T-helper 1 cell treated with Interleukin-12 subunit alpha and Interleukin-12 subunit beta and Interleukin-4 antibody, amounts not matched to agents 30 μg/mL and 1 μg/mL, for 36 hours (primary cell): ENCODE measurements around the gene PTGER1.

ENCODE experiments used
- H3K27ac Mint-ChIP-seq: one replicate; pipeline ENCODE4 v1.8.0; 2021; ENCODE audit warnings: mild to moderate bottlenecking, mixed read lengths
- H3K27me3 Mint-ChIP-seq: one replicate; pipeline ENCODE4 v1.8.0; 2021; ENCODE audit warnings: low read depth, mixed read lengths
- H3K36me3 Mint-ChIP-seq: one replicate; pipeline ENCODE4 v1.8.0; 2021; ENCODE audit warnings: low read depth, mixed read lengths
- H3K4me1 Mint-ChIP-seq: one replicate; pipeline ENCODE4 v1.8.0; 2021; ENCODE audit warnings: low read depth, mixed read lengths
- H3K4me3 Mint-ChIP-seq: one replicate; pipeline ENCODE4 v1.8.0; 2021; ENCODE audit warnings: mild to moderate bottlenecking, moderate library complexity, mixed read lengths
- H3K9me3 Mint-ChIP-seq: one replicate; pipeline ENCODE4 v1.8.0; 2021; ENCODE audit warnings: mixed read lengths

The PTGER1 gene

DNA sequence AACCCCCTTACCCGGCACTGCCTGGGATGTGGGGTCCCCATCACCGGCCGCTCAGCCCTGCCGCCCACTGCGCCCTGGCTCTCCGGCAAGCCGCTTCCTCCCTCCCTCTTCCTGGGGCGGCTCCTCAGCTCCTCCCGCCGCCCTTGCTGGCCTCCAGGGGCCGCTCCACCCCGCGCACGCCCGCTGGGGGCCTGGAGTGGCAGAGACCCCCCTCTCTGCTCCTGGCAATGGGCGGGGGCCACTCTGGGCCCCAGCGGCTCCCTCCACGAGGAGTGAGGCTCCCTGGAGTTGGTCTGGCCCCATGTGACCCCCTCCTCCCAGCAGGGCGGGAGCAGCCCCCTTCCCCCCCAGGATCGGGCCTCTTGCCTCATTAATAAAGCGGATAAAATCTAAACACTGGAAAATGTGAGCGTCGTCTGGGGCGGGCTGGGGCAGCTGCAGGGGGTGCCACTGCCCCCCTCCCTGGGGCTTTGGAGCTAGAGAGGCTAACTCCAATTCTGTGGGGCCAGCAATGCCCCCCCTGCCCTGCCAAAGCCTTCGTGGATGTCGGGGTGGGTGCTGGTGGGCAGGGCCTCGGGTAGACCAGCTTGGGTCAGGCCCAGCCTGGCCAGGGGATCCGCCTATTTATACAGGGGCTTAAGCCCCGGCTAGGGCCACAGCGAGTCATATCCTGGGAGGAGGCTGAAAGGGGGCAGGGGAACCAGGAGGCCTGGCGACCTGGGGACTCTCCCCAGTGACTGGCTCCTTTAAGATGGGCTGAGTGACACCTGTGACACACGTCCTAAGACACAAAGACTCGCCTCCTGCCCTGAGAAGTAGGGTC lies at the start of gene PTGER1:
TSS of gene PTGER1 (minus strand) at position 104 of the 823 bp plus-strand sequence. CDS start 1,034 bp downstream, outside the sequence.
- H3K36me3 Mint-ChIP-seq, result peaks cover 9% of the 10 kb centered on the region
- H3K27ac Mint-ChIP-seq, result peak within 1 kb of the TSS; percentile 68
- H3K4me3 Mint-ChIP-seq, result peak within 1 kb of the TSS; percentile 53
- no peaks in the 10 kb centered on the region for H3K9me3 Mint-ChIP-seq
- peaks cover 23% of the 10 kb centered on the region for H3K4me1 Mint-ChIP-seq
- peaks cover 17% of the 10 kb centered on the region for H3K27me3 Mint-ChIP-seq

DNA sequence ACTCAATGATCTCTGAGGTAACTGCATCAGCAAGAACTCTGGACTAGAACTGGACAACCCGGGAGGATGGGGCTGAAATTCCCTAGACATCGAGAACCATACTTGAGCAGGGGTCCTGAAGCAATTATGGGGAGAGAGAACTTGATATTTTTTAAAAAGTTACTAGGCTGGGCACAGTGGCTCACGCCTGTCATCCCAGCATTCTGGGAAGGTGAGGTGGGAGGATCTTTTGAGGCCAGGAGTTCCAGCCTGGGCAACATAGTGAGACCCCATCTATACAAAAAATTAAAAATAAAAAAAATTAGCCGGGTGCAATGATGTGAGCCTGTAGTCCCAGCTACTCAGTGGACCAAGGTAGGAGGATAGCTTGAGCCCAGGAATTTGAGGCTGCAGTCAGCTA lies 45.4 kb upstream of the PTGER1 start:
- Mint-ChIP-seq H3K27me3 (no peaks in the 10 kb centered on the region), H3K27ac (peak overlapping the region; percentile 94), H3K4me1 (peaks cover 43% of the 10 kb centered on the region), H3K36me3 (peaks cover 19% of the 10 kb centered on the region), H3K9me3 (no peaks in the 10 kb centered on the region), H3K4me3 (no peak overlapping the region)

GRCh38 chr19:14519860-14520407 lies 44.8 kb upstream of the PTGER1 start:
- H3K9me3 Mint-ChIP-seq, result no peaks in the 10 kb centered on the region
- peak overlapping the region; percentile 94 for H3K27ac Mint-ChIP-seq
- peaks cover 25% of the 10 kb centered on the region for H3K36me3 Mint-ChIP-seq
- peaks cover 49% of the 10 kb centered on the region for H3K4me1 Mint-ChIP-seq
- H3K27me3 Mint-ChIP-seq, result no peaks in the 10 kb centered on the region
- peak overlapping the region; percentile 78 for H3K4me3 Mint-ChIP-seq

GRCh38 chr19:14519245-14519859 lies 44.2 kb upstream of the PTGER1 start:
- Mint-ChIP-seq H3K36me3 (peaks cover 31% of the 10 kb centered on the region), H3K27ac (peak overlapping the region; percentile 94), H3K27me3 (no peaks in the 10 kb centered on the region), H3K4me1 (peaks cover 52% of the 10 kb centered on the region), H3K4me3 (peak overlapping the region; percentile 79), H3K9me3 (no peaks in the 10 kb centered on the region)

DNA sequence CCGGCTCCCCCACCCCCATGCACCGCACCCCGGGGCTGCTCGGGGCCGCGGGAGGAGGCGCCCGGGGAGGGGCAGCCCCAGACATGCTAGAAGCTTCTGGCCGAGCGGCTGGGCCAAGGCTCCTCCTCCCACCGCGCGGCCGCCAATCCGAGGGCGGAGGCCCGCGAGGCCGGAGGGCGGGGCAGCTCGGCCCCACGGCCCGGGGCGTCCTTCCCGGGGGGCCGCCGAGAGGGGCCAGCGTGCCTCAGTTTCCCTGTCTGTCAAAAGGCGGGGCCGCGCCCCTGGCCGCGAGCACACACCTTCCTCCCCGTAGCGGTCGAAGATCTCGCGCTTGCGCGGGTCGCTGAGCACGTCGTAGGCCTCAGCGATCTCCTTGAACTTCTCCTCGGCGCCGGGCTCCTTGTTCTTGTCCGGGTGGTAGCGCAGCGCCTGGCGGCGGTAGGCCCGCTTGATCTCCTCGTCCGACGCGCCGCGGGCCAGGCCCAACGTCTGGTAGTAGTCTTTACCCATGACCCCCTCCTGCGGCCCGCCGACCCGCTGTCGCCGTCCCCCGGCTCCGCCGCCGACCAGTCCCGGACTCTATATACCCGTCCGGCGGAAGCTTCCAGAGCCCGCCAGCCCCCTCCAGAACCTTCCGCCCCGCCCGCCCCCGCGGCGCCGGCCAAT lies 42.8 kb upstream of the PTGER1 start, which contains the start of gene DNAJB1:
TSS of gene DNAJB1 (minus strand) at position 558 of the 666 bp plus-strand sequence. CDS start at position 510, 48 bp downstream.
- H3K27ac Mint-ChIP-seq, result peak within 1 kb of the TSS; percentile 94
- H3K4me1 Mint-ChIP-seq, result peaks cover 50% of the 10 kb centered on the region
- H3K4me3 Mint-ChIP-seq, result peak within 1 kb of the TSS; percentile 93
- H3K36me3 Mint-ChIP-seq, result peaks cover 31% of the 10 kb centered on the region
- H3K27me3 Mint-ChIP-seq, result no peaks in the 10 kb centered on the region
- H3K9me3 Mint-ChIP-seq, result no peaks in the 10 kb centered on the region

- Mint-ChIP-seq H3K4me1 (peaks cover 45% of the 10 kb centered on the region), H3K27me3 (no peaks in the 10 kb centered on the region), H3K9me3 (no peaks in the 10 kb centered on the region), H3K36me3 (peaks cover 28% of the 10 kb centered on the region), H3K4me3 (peak overlapping the region; percentile 93), H3K27ac (peak overlapping the region; percentile 78)
Measured at GRCh38 chr19:14517446-14517839, 42.3 kb upstream of the PTGER1 start.

GRCh38 chr19:14516746-14517438 lies 41.7 kb upstream of the PTGER1 start:
- Mint-ChIP-seq H3K27ac (peak overlapping the region; percentile 78), H3K27me3 (no peaks in the 10 kb centered on the region), H3K4me3 (peak overlapping the region; percentile 93), H3K4me1 (peaks cover 39% of the 10 kb centered on the region), H3K36me3 (peaks cover 28% of the 10 kb centered on the region), H3K9me3 (no peaks in the 10 kb centered on the region)

GRCh38 chr19:14516048-14516534 lies 40.9 kb upstream of the PTGER1 start:
- H3K36me3 Mint-ChIP-seq, result peaks cover 28% of the 10 kb centered on the region
- no peaks in the 10 kb centered on the region for H3K9me3 Mint-ChIP-seq
- H3K27me3 Mint-ChIP-seq, result no peaks in the 10 kb centered on the region
- peaks cover 32% of the 10 kb centered on the region for H3K4me1 Mint-ChIP-seq
- H3K27ac Mint-ChIP-seq, result peak overlapping the region; percentile 26
- H3K4me3 Mint-ChIP-seq, result peak overlapping the region; percentile 93

- Mint-ChIP-seq H3K36me3 (peaks cover 28% of the 10 kb centered on the region), H3K27me3 (no peaks in the 10 kb centered on the region), H3K4me3 (peak overlapping the region; percentile 93), H3K4me1 (peaks cover 32% of the 10 kb centered on the region), H3K9me3 (no peaks in the 10 kb centered on the region), H3K27ac (no peak overlapping the region)
Measured at GRCh38 chr19:14515501-14516047, 40.4 kb upstream of the PTGER1 start.

GRCh38 chr19:14514215-14514863 lies 39.2 kb upstream of the PTGER1 start:
- Mint-ChIP-seq H3K27me3 (no peaks in the 10 kb centered on the region), H3K9me3 (no peaks in the 10 kb centered on the region), H3K27ac (peak overlapping the region; percentile 38), H3K36me3 (peaks cover 28% of the 10 kb centered on the region), H3K4me3 (no peak overlapping the region), H3K4me1 (peaks cover 30% of the 10 kb centered on the region)

DNA sequence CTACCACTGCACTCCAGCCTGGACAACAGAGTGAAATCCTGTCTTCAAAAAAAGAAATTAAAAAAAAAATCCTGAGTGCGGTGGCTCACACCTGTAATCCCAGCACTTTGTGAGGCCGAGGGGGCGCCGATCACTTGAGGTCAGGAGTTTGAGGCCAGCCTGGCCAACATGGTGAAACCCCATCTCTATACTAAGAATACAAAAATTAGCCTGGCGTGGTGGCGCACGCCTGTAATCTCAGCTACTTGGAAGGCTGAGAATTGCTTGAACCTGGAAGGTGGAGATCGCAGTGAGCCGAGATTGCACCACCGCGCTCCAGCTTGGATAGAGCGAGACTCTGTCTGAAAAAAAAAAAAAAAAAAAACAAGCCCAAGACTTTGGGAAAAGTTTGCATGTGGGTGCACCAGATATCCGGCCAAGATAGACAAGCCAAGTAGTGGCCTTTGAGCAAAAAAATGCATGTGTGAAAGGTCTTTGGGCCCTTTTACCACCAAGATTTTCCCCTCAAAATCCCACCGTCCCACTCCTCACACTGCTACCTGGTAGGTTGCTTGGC lies 37.3 kb upstream of the PTGER1 start:
- H3K27ac Mint-ChIP-seq, result no peak overlapping the region
- no peaks in the 10 kb centered on the region for H3K27me3 Mint-ChIP-seq
- peaks cover 28% of the 10 kb centered on the region for H3K36me3 Mint-ChIP-seq
- no peak overlapping the region for H3K4me3 Mint-ChIP-seq
- peaks cover 35% of the 10 kb centered on the region for H3K4me1 Mint-ChIP-seq
- no peaks in the 10 kb centered on the region for H3K9me3 Mint-ChIP-seq

GRCh38 chr19:14511229-14511593 lies 36.1 kb upstream of the PTGER1 start:
- H3K4me1 Mint-ChIP-seq, result peaks cover 36% of the 10 kb centered on the region
- no peaks in the 10 kb centered on the region for H3K27me3 Mint-ChIP-seq
- H3K36me3 Mint-ChIP-seq, result peaks cover 19% of the 10 kb centered on the region
- no peaks in the 10 kb centered on the region for H3K9me3 Mint-ChIP-seq
- no peak overlapping the region for H3K4me3 Mint-ChIP-seq
- H3K27ac Mint-ChIP-seq, result peak overlapping the region; percentile 27
